ENCODE measurements around the gene WTIP.
"Not testable (repeated sequence)": the region's sequence is repeated elsewhere in the genome, so short reads cannot be mapped to it uniquely, and the experiment has no call there.

The WTIP gene

GRCh38 chr19:34507414-34508067 lies 26.0 kb downstream of the WTIP start:
- TF ChIP-seq, protein P1, sequence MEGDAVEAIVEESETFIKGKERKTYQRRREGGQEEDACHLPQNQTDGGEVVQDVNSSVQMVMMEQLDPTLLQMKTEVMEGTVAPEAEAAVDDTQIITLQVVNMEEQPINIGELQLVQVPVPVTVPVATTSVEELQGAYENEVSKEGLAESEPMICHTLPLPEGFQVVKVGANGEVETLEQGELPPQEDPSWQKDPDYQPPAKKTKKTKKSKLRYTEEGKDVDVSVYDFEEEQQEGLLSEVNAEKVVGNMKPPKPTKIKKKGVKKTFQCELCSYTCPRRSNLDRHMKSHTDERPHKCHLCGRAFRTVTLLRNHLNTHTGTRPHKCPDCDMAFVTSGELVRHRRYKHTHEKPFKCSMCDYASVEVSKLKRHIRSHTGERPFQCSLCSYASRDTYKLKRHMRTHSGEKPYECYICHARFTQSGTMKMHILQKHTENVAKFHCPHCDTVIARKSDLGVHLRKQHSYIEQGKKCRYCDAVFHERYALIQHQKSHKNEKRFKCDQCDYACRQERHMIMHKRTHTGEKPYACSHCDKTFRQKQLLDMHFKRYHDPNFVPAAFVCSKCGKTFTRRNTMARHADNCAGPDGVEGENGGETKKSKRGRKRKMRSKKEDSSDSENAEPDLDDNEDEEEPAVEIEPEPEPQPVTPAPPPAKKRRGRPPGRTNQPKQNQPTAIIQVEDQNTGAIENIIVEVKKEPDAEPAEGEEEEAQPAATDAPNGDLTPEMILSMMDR (IDR thresholded peaks at IDR 0.05; ENCODE audit: extremely low read depth, insufficient read depth, missing control alignments), result no peak
- in situ Hi-C loops (cut with MboI; ENCODE audit: low pct_unique_long_range_greater_than_20kb, low sequenced_read_pairs, unreplicated experiment), result no loop called here
- no peak for DNase-seq (ENCODE audit: low spot score)

GRCh38 chr19:34508540-34508939 lies 27.0 kb downstream of the WTIP start:
- TF ChIP-seq, protein P1 (IDR thresholded peaks at IDR 0.05; ENCODE audit: extremely low read depth, insufficient read depth, missing control alignments), result no peak
- in situ Hi-C loops (cut with MboI; ENCODE audit: low pct_unique_long_range_greater_than_20kb, low sequenced_read_pairs, unreplicated experiment), result no loop called here
- no peak for DNase-seq (ENCODE audit: low spot score)

DNA sequence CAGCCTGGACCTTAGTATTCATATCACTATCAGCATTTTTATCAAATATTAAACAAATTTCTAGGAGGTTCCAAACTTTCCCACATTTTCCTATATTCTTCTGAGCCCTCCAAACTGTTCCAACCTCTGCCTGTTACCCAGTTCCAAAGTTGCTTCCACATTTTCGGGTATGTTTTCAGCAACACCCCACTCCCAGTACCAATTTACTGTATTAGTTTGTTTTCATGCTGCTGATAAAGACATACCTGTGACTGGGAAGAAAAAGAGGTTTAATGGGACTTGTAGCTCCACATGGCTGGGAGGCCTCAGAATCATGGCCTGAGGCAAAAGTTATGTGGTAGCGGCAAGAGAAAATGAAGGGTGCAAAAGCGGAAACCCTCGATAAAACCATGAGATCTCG lies 29.3 kb downstream of the WTIP start:
- DNase-seq (ENCODE audit: low spot score); in situ Hi-C loops (cut with MboI; ENCODE audit: low pct_unique_long_range_greater_than_20kb, low sequenced_read_pairs, unreplicated experiment): not testable (repeated sequence)

DNA sequence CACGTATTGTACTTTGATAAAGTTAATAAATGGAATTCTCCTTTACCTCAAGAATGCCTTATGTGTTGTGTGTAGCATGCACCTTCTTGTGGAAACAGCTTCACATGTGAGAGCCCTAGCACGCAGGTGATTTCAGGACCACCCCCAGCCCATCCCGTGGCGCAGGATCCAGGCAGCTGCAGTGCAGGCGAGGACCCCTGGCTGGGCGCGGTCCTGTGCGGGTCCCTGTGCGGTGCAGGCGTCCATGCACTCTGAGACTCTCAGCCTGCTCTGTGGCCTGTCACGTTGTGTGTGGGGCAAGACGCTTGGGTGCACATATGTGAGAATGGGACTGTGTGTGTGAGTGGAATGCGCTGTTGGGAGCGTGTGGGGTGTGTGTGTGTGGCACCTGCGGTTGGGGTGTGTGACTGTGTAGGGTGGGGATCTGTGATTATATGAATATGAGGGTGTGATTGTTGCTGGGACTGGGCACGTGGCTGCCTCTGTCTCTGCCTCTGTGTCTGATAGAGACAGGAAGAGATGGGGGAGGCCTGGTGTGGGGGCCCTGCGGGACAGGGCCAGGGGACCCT lies 30.8 kb downstream of the WTIP start:
- TF ChIP-seq, protein P1 (IDR thresholded peaks at IDR 0.05; ENCODE audit: extremely low read depth, insufficient read depth, missing control alignments), result no peak
- no peak for DNase-seq (ENCODE audit: low spot score)
- in situ Hi-C loops (cut with MboI; ENCODE audit: low pct_unique_long_range_greater_than_20kb, low sequenced_read_pairs, unreplicated experiment), result no loop called here

GRCh38 chr19:34513767-34514166 lies 32.2 kb downstream of the WTIP start:
- no peak for DNase-seq (ENCODE audit: low spot score)
- in situ Hi-C loops (cut with MboI; ENCODE audit: low pct_unique_long_range_greater_than_20kb, low sequenced_read_pairs, unreplicated experiment), result no loop called here
- TF ChIP-seq, protein P1 (IDR thresholded peaks at IDR 0.05; ENCODE audit: extremely low read depth, insufficient read depth, missing control alignments), result no peak

DNA sequence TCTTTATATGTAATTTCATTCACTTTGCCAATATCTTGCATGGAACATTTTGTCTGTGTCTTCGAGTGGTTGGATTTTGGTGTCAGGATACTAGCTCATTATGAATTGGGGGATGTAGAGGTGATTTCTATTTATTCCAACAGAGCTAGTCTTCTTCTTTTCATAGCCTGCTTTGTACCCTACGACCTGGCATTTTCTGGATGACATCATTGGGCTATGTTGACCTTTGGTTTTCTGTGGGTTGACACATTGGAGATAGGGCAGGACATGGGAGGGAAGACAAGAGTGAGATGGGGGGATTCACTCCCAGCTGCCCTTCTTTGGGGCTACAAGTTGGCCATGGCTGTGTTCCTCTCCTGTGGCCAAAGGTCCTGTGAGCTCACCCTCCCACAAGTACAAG lies 38.0 kb downstream of the WTIP start:
- DNase-seq (ENCODE audit: low spot score), result no peak
- TF ChIP-seq, protein P1 (IDR thresholded peaks at IDR 0.05; ENCODE audit: extremely low read depth, insufficient read depth, missing control alignments), result no peak
- in situ Hi-C loops (cut with MboI; ENCODE audit: low pct_unique_long_range_greater_than_20kb, low sequenced_read_pairs, unreplicated experiment), result no loop called here

DNA sequence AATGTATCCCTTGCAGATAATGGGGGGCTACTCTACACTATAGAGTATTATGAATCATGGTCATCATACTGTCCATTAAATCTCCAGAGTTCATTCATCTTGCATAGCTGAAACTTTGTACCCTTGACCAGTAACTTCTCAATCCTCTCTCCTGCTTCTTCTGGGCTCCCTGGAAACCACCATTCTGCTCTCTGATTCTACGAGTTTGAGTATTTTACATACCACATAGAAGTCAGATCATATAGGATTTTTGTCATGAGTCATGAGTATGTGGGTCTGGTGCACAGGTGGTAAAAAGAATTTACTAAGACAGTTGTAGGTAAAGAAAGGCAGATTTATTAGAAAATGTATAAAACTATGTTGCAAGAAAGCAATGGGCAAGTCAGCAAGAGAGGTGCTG lies 41.9 kb downstream of the WTIP start:
- DNase-seq (ENCODE audit: low spot score), result no peak
- TF ChIP-seq, protein P1 (IDR thresholded peaks at IDR 0.05; ENCODE audit: extremely low read depth, insufficient read depth, missing control alignments), result no peak
- in situ Hi-C loops (cut with MboI; ENCODE audit: low pct_unique_long_range_greater_than_20kb, low sequenced_read_pairs, unreplicated experiment), result no loop called here

All from GM13977 (cell line).